ENCODE data around the gene NBPF9. TPM values are rescaled to one million over a fixed set of nuclear protein-coding genes. Genes with fewer than 3 reads are reported as not detected.
"Not testable (repeated sequence)": the region's sequence is repeated elsewhere in the genome, so short reads cannot be mapped to it uniquely, and the experiment has no call there.

NBPF9 gene
- total RNA-seq, 4 donors from 2014 or later, result 2.5 to 7.0 (median 3.3) TPM

GRCh38 chr1:149008769-149009168 lies 94.6 kb downstream of the NBPF9 start:
- ATAC-seq; H3K27ac ChIP-seq; DNase-seq; H3K4me1 ChIP-seq; H3K36me3 ChIP-seq; H3K9me3 ChIP-seq; H3K4me3 ChIP-seq; intact Hi-C loops (cut with DNase I; ENCODE audit: low total_unique reads); in situ Hi-C loops (cut with MboI; ENCODE audit: low sequenced_read_pairs in 4 of 4); H3K27me3 ChIP-seq: not testable (repeated sequence)

GRCh38 chr1:149008326-149008725 lies 95.0 kb downstream of the NBPF9 start:
- H3K36me3 ChIP-seq, result not testable (repeated sequence)

More at GRCh38 chr1:149008326-149008725, 95.0 kb downstream of the NBPF9 start:
- H3K4me3 ChIP-seq; H3K27ac ChIP-seq; H3K9me3 ChIP-seq; in situ Hi-C loops (cut with MboI; ENCODE audit: low sequenced_read_pairs in 4 of 4); H3K4me1 ChIP-seq; DNase-seq; intact Hi-C loops (cut with DNase I; ENCODE audit: low total_unique reads); H3K27me3 ChIP-seq; ATAC-seq: not testable (repeated sequence)

Data from gastrocnemius medialis (tissue), 4 donors.